K562 (cell line): ENCODE data around the gene MMD2. TPM values are rescaled to one million over a fixed set of nuclear protein-coding genes. Genes with fewer than 3 reads are reported as not detected.

Source experiments
- ATAC-seq: fragments of 200-7000 bp; cut with Tn5 transposase; 3 replicates; pipeline ENCODE4 v1.9.1; 2020; ENCODE audit warnings: moderate library complexity
- BruUV-seq: library from RNA; stranded (reverse); fragments of 400-500 nt; replicated peaks from 2 replicates; lab custom pipeline; 2021; lab: Mats Ljungman, UMichigan
- CTCF ChIA-PET: fragments of 300-600 bp; formaldehyde crosslinking; extraction: SDS; loops from one replicate; lab custom pipeline; 2021; ENCODE audit warnings: low intra/inter-chr PET ratio; lab: Yijun Ruan, JAX
- POLR2A ChIA-PET: fragments of 300-600, 350-650 bp; sonication (Branson Sonifier 250); formaldehyde crosslinking; extraction: SDS; loops from one replicate; lab custom pipeline; 2021; ENCODE audit warnings: antibody characterized with exemption, inconsistent platforms; lab: Yijun Ruan, JAX
- DNase-seq, 4 experiments: peaks; one replicate each; pipeline versions ENCODE4 v3.0.0 to v3.0.0-alpha.2; 2011 to 2018; ENCODE audit warnings: low spot score in 3 of 4, mixed read lengths in 3 of 4; ENCODE audit errors: extremely low read depth in 1 of 4
- FAIRE-seq: peaks from 2 replicates; lab custom pipeline; 2011; peaks lifted over from hg19 to GRCh38; lab: Jason Lieb, UNC
- H2AFZ ChIP-seq: 2 replicates; pipeline ENCODE4 v1.6.0; 2011; ENCODE audit warnings: low read depth, low read length, control low read depth, inconsistent platforms
- H3K27ac ChIP-seq: fragments of 200-600 bp; 3 replicates; pipeline ENCODE4 v1.8.0; 2011; ENCODE audit warnings: low read depth, mild to moderate bottlenecking, control low read depth, inconsistent platforms, low read length, moderate library complexity, mixed read lengths; ENCODE audit errors: extremely low read depth
- H3K27me3 ChIP-seq, 2 experiments: fragments of 300-600 bp in 1 of 2; 2 replicates in 1 of 2; 3 replicates in 1 of 2; pipeline versions ENCODE4 v1.6.0 to v1.8.0; 2011; ENCODE audit warnings: inconsistent platforms in 2 of 2, low read length in 2 of 2, mild to moderate bottlenecking in 1 of 2, mixed read lengths in 1 of 2, moderate library complexity in 1 of 2; ENCODE audit not compliant: control insufficient read depth in 2 of 2, insufficient read depth in 2 of 2
- H3K36me3 ChIP-seq: fragments of 300-600 bp; 3 replicates; pipeline ENCODE4 v1.8.0; 2011; ENCODE audit warnings: mild to moderate bottlenecking, low read length, inconsistent platforms; ENCODE audit not compliant: control insufficient read depth, insufficient read depth
- H3K4me1 ChIP-seq, 2 experiments: fragments of 200-600 bp in 1 of 2; replicated peaks in 1 of 2; 2 replicates in 1 of 2; 3 replicates in 1 of 2; pipeline versions ENCODE4 v1.5.1 to v1.8.0; 2011; ENCODE audit warnings: inconsistent platforms in 2 of 2, low read length in 2 of 2, mild to moderate bottlenecking in 1 of 2, mixed read lengths in 1 of 2, moderate library complexity in 1 of 2; ENCODE audit not compliant: control insufficient read depth in 2 of 2, insufficient read depth in 2 of 2
- H3K4me2 ChIP-seq: 2 replicates; pipeline ENCODE4 v1.6.1; 2011; ENCODE audit warnings: low read length, control low read depth, inconsistent platforms, mixed read lengths; ENCODE audit not compliant: insufficient read depth
- H3K4me3 ChIP-seq: fragments of 200-600 bp; sonication (generic), shearing (Covaris generic); 2 replicates; pipeline ENCODE4 v1.5.1; 2016; ENCODE audit warnings: control low read depth, inconsistent platforms
- H3K79me2 ChIP-seq: fragments of 200-600 bp; 3 replicates; pipeline ENCODE4 v1.8.0; 2011; ENCODE audit warnings: low read length, inconsistent platforms; ENCODE audit not compliant: control insufficient read depth, insufficient read depth
- H3K9ac ChIP-seq, 2 experiments: 2 replicates each; pipeline versions ENCODE4 v1.6.0 to v1.6.1; 2011; ENCODE audit warnings: low read depth in 2 of 2, low read length in 2 of 2, control low read depth in 1 of 2, inconsistent platforms in 1 of 2, mild to moderate bottlenecking in 1 of 2, mixed read lengths in 1 of 2; ENCODE audit not compliant: insufficient read depth in 1 of 2
- H3K9me1 ChIP-seq: one replicate; pipeline ENCODE4 v1.6.0; 2011; ENCODE audit warnings: inconsistent platforms, mild to moderate bottlenecking, low read length, moderate library complexity; ENCODE audit not compliant: control insufficient read depth, insufficient read depth
- H3K9me3 ChIP-seq: replicated peaks from 2 replicates; pipeline ENCODE4 v1.5.1; 2011; ENCODE audit warnings: low read depth, low read length, inconsistent platforms; ENCODE audit not compliant: control insufficient read depth, insufficient read depth
- H4K20me1 ChIP-seq: replicated peaks from 2 replicates; pipeline ENCODE4 v1.6.1; 2011; ENCODE audit warnings: low read length, inconsistent platforms, mixed read lengths; ENCODE audit not compliant: control insufficient read depth, insufficient read depth
- CBFA2T3 ChIP-seq: fragments of 450-650 bp; IDR thresholded peaks from 2 replicates; pipeline ENCODE4 v1.6.1; 2017
- CREB3 ChIP-seq: fragments of 450-650 bp; conservative IDR thresholded peaks from 2 replicates; pipeline ENCODE4 v1.6.1; 2016; ENCODE audit warnings: missing genetic modification characterization, low read depth, mild to moderate bottlenecking, missing compliant biosample characterization, moderate library complexity
- DNMT1 ChIP-seq: fragments of 450-650 bp; IDR thresholded peaks from 2 replicates; pipeline ENCODE4 v1.6.1; 2016; ENCODE audit warnings: antibody characterized with exemption, mild to moderate bottlenecking
- GABPB2 ChIP-seq: fragments of 250-450 bp; sonication (Bioruptor Pico); conservative IDR thresholded peaks from 2 replicates; pipeline ENCODE4 v1.5.1; 2021; ENCODE audit warnings: mild to moderate bottlenecking
- NFIC ChIP-seq: fragments of 450-650 bp; IDR thresholded peaks from 2 replicates; pipeline ENCODE4 v1.6.1; 2017; ENCODE audit warnings: mild to moderate bottlenecking, inconsistent platforms
- NONO ChIP-seq, 2 experiments: fragments of 200-400 bp in 1 of 2; fragments of 450-650 bp in 1 of 2; formaldehyde crosslinking in 1 of 2; IDR thresholded peaks; 2 replicates each; pipeline ENCODE4 v1.6.1; 2017; ENCODE audit warnings: low read depth in 2 of 2, mild to moderate bottlenecking in 2 of 2, moderate library complexity in 2 of 2, low read length in 1 of 2
- NR3C1 ChIP-seq: sonication (generic); formaldehyde crosslinking; IDR thresholded peaks from 2 replicates; pipeline ENCODE4 v1.8.1; 2022; ENCODE audit warnings: missing genetic modification reagents
- PML ChIP-seq: IDR thresholded peaks from 2 replicates; pipeline ENCODE4 v1.6.1; 2012; ENCODE audit warnings: low read length, inconsistent platforms
- TRIM28 ChIP-seq: fragments of 450-650 bp; IDR thresholded peaks from 2 replicates; pipeline ENCODE4 v1.6.1; 2017
- ZBTB5 ChIP-seq: fragments of 450-650 bp; IDR thresholded peaks from 2 replicates; pipeline ENCODE4 v1.6.1; 2017; ENCODE audit warnings: antibody characterized with exemption
- ZFP1 ChIP-seq: fragments of 450-650 bp; formaldehyde crosslinking; IDR thresholded peaks from 2 replicates; pipeline ENCODE4 v1.4.0; 2020; ENCODE audit warnings: mild to moderate bottlenecking, mixed read lengths
- ZNF24 ChIP-seq: fragments of 450-650 bp; IDR thresholded peaks from 2 replicates; pipeline ENCODE4 v1.6.1; 2016
- ZNF766 ChIP-seq: fragments of 200-800 bp; sonication (Bioruptor generic); conservative IDR thresholded peaks from 2 replicates; pipeline ENCODE4 v1.6.1; 2016; ENCODE audit warnings: missing genetic modification characterization, missing compliant biosample characterization
- WGBS: fragments of 100-300 bp; shearing (Covaris generic); methylation state at CpG from one replicate; pipeline ENCODE4 v1.1.6; 2016; ENCODE audit warnings: low coverage, mixed read lengths; ENCODE audit not compliant: insufficient coverage; ENCODE audit errors: missing lambda C conversion rate; 5-methylcytosine and 5-hydroxymethylcytosine counted together
- in situ Hi-C: fragments of 300-500 bp; cut with MboI; formaldehyde crosslinking; loops from 4 replicates; pipeline ENCODE4 v1.15.0; 2018; ENCODE audit warnings: inconsistent platforms, mixed read lengths
- intact Hi-C: fragments of 100-400 bp; cut with micrococcal nuclease; formaldehyde crosslinking; loops from 2 replicates; pipeline ENCODE4 v1.14.2; 2022
- polyA plus RNA-seq, 8 experiments: library from polyadenylated mRNA; depleted of rRNA in 4 of 8; stranded (reverse) in 5 of 8; unstranded in 3 of 8; fragments of >200 nt; fragmentation: Nextera tagmentation in 2 of 8; fragmentation: Illumina TruSeq in 1 of 8; extraction: Ambion mirVana in 2 of 8; extraction: Trizol in 1 of 8; gene quantifications; 2 replicates each; pipeline versions ENCODE4 v1.2.1 to v1.2.3, GENCODE V29; 2011 to 2014; ENCODE audit warnings: inconsistent platforms in 1 of 8, missing spikeins in 1 of 8
- total RNA-seq, 7 experiments: library from RNA; depleted of rRNA in 6 of 7; stranded (reverse); fragments of >200 nt in 6 of 7; fragmentation: Illumina TruSeq in 2 of 7; extraction: Trizol in 2 of 7; gene quantifications; 2 replicates each; pipeline versions ENCODE4 v1.2.1 to v1.2.3, GENCODE V29; 2011 to 2021; ENCODE audit warnings: low replicate concordance in 1 of 7

The MMD2 gene
- total and polyA plus RNA-seq, 9 of the 15 experiments (the other 6 are each of a cell fraction or from before 2014, with no cell fraction given): not detected

DNA sequence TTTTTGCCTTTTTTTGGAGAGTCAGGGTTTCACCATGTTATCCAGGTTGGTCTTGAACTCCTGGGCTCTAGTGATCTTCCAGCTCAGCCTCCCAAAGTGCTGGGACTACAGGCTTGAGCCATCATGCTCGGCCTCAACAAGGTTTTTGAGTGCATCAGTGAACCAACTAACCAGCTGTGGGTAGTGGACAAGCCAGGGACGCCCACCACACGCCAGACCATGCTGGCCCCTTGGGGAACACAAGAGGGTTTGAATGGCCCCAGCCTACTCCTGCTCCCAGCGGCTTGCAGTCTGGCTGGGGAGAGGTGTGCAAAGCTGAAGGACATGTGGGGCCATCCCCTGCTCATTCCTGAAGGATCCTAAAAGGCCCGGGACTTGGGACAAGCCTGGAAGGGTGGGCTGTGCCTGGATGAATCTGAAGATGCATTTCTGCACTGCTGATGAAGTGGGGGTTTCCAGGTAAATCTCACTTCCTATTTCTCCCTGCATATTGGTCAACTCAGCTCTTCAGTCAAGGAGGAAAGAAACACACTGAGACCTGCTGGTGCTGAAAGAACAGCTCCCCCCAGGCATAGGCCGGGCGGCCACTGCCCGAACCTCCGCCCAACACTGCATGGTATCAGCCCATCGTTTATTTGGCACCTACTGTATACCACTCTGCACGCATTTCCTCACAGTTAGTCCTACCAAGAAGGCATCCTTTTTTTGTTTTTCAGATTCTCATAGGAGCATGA, 6.9 kb downstream of the MMD2 start:
- H3K9me3 ChIP-seq: no peaks in the 10 kb centered on the region
- peak; percentile 86 for ATAC-seq
- in situ Hi-C loops: no loop called here
- peaks cover 4 to 38% of the 10 kb centered on the region in 2 experiments for H3K27me3 ChIP-seq
- no peak overlapping the region for H2AFZ ChIP-seq
- 2% methylated on average over 11 of the region's 11 CpGs for WGBS
- BruUV-seq: no TSS peak
- no peaks in the 10 kb centered on the region for H3K4me1 ChIP-seq
- no peaks in the 10 kb centered on the region; the same call in 1 of the 2 replicates for H4K20me1 ChIP-seq
- POLR2A ChIA-PET: interaction anchor here (1.0 to 1.1 kb wide), 2 partner anchors 8 kb away, joined by 3 read pairs; no protein-coding TSS in a partner anchor
- H3K79me2 ChIP-seq: no peaks in the 10 kb centered on the region
- peak; percentile 19 for FAIRE-seq
- no peak overlapping the region for H3K4me2 ChIP-seq
- H3K9me1 ChIP-seq: no peaks in the 10 kb centered on the region
- DNase-seq: peak; percentile 40 to 58 (median 50)
- CTCF ChIA-PET: no interaction called here
- H3K27ac ChIP-seq: no peak overlapping the region
- H3K4me3 ChIP-seq: no peak overlapping the region
- H3K36me3 ChIP-seq: no peaks in the 10 kb centered on the region
- H3K9ac ChIP-seq: no peak overlapping the region
- intact Hi-C loops: no loop called here
- TF ChIP-seq NR3C1 (CRISPR knock-in tag) (no peak), CBFA2T3 (no peak), NONO (IDR thresholded peaks at IDR 0.05; ENCODE audit: low read depth in 2 of 2, low read length in 1 of 2) (no peak), ZFP1 (no peak), GABPB2 (CRISPR knock-in tag) (no peak), TRIM28 (no peak), ZNF766 (CRISPR knock-in tag) (peak; percentile 60; the same call in 1 of the 2 replicates), ZBTB5 (no peak), CREB3 (tag) (no peak), ZNF24 (no peak), PML (no peak), NFIC (no peak), DNMT1 (no peak)
